Inferior parietal cortex (tissue), 1 donor: ENCODE measurements around the gene MYMK.

Experiments used
- DNase-seq: peaks from one replicate; pipeline ENCODE4 v3.0.0-alpha.2; 2016; ENCODE audit errors: extremely low spot score

Gene MYMK

GRCh38 chr9:133558191-133559126 is 33.7 kb upstream of the MYMK start:
- peak; percentile 69 for DNase-seq

GRCh38 chr9:133557581-133557980 is 32.8 kb upstream of the MYMK start:
- DNase-seq, result no peak

GRCh38 chr9:133556354-133556753 is 31.6 kb upstream of the MYMK start:
- DNase-seq, result no peak

GRCh38 chr9:133554729-133555128 is 30.0 kb upstream of the MYMK start:
- no peak for DNase-seq

GRCh38 chr9:133553973-133554713 is 29.4 kb upstream of the MYMK start:
- DNase-seq, result no peak

GRCh38 chr9:133553123-133553522 is 28.4 kb upstream of the MYMK start:
- no peak for DNase-seq

- no peak for DNase-seq
Observed at GRCh38 chr9:133552236-133552635, 27.5 kb upstream of the MYMK start.

GRCh38 chr9:133551446-133551845 is 26.7 kb upstream of the MYMK start:
- no peak for DNase-seq

GRCh38 chr9:133547116-133547515 is 22.4 kb upstream of the MYMK start:
- DNase-seq, result no peak

GRCh38 chr9:133546287-133546680 is 21.5 kb upstream of the MYMK start:
- DNase-seq, result no peak

- DNase-seq, result no peak
Observed at GRCh38 chr9:133545494-133546286, 20.9 kb upstream of the MYMK start.

GRCh38 chr9:133543772-133544467 is 19.2 kb upstream of the MYMK start:
- DNase-seq, result no peak

GRCh38 chr9:133542002-133542401 is 17.2 kb upstream of the MYMK start:
- DNase-seq, result no peak

- DNase-seq, result no peak
Observed at GRCh38 chr9:133540698-133541025, 15.9 kb upstream of the MYMK start.

GRCh38 chr9:133539991-133540697 is 15.4 kb upstream of the MYMK start:
- DNase-seq, result no peak

- DNase-seq, result no peak
Observed at GRCh38 chr9:133538851-133539833, 14.4 kb upstream of the MYMK start.

- DNase-seq, result no peak
Observed at GRCh38 chr9:133538176-133538575, 13.4 kb upstream of the MYMK start.

GRCh38 chr9:133537257-133537656 is 12.5 kb upstream of the MYMK start:
- DNase-seq, result no peak

- DNase-seq, result no peak
Observed at GRCh38 chr9:133536536-133536935, 11.8 kb upstream of the MYMK start.

GRCh38 chr9:133536080-133536479 is 11.3 kb upstream of the MYMK start:
- DNase-seq, result no peak
